GM18868 (cell line): ENCODE measurements around the gene ZNF30.
"Not testable (repeated sequence)": the region's sequence is repeated elsewhere in the genome, so short reads cannot be mapped to it uniquely, and the experiment has no call there.

ENCODE experiments used
- ATAC-seq: cut with Tn5 transposase; IDR thresholded peaks from one replicate; pipeline ENCODE4 v1.9.1; 2021; ENCODE audit warnings: mild to moderate bottlenecking, moderate library complexity; ENCODE audit not compliant: unreplicated experiment

Gene ZNF30

GRCh38 chr19:34926685-34927375 lies at the start of gene ZNF30:
Gene ZNF30 (plus strand): TSS chr19:34926903. CDS start chr19:34929948, 3,045 bp downstream.
- ATAC-seq: peak; percentile 93

- no peak for ATAC-seq
Measured at GRCh38 chr19:34879563-34879962, 47.1 kb upstream of the ZNF30 start.

- no peak for ATAC-seq
Measured at GRCh38 chr19:34880034-34880433, 46.7 kb upstream of the ZNF30 start.

- ATAC-seq: no peak
Measured at GRCh38 chr19:34881982-34882381, 44.7 kb upstream of the ZNF30 start.

- no peak for ATAC-seq
Measured at GRCh38 chr19:34888091-34888490, 38.6 kb upstream of the ZNF30 start.

- ATAC-seq: no peak
Measured at GRCh38 chr19:34900245-34900644, 26.5 kb upstream of the ZNF30 start.

- ATAC-seq: no peak
Measured at GRCh38 chr19:34904664-34905527, 21.8 kb upstream of the ZNF30 start.

- no peak for ATAC-seq
Measured at GRCh38 chr19:34910770-34911169, 15.9 kb upstream of the ZNF30 start.

- ATAC-seq: not testable (repeated sequence)
Measured at GRCh38 chr19:34917144-34917543, 9.6 kb upstream of the ZNF30 start.

- ATAC-seq: no peak
Measured at GRCh38 chr19:34918190-34918589, 8.5 kb upstream of the ZNF30 start.

GRCh38 chr19:34920090-34920786 lies 6.5 kb upstream of the ZNF30 start:
- not testable (repeated sequence) for ATAC-seq

GRCh38 chr19:34925278-34925855 lies 1.3 kb upstream of the ZNF30 start:
- ATAC-seq: no peak

- no peak for ATAC-seq
Measured at GRCh38 chr19:34926361-34926684, 380 bp upstream of the ZNF30 start.

- ATAC-seq: no peak
Measured at GRCh38 chr19:34932494-34932893, 5.8 kb downstream of the ZNF30 start.

- ATAC-seq: no peak
Measured at GRCh38 chr19:34936184-34936583, 9.5 kb downstream of the ZNF30 start.

GRCh38 chr19:34938886-34939285 lies 12.2 kb downstream of the ZNF30 start:
- ATAC-seq: no peak

- ATAC-seq: no peak
Measured at GRCh38 chr19:34943861-34944573, 17.3 kb downstream of the ZNF30 start.

- ATAC-seq: no peak
Measured at GRCh38 chr19:34953092-34953491, 26.4 kb downstream of the ZNF30 start.

GRCh38 chr19:34957830-34958751 lies 31.4 kb downstream of the ZNF30 start:
- no peak for ATAC-seq

- no peak for ATAC-seq
Measured at GRCh38 chr19:34959021-34959420, 32.3 kb downstream of the ZNF30 start.
